ENCODE results near the gene DBH. TPM values are rescaled to one million over a fixed set of nuclear protein-coding genes. Genes with fewer than 3 reads are reported as not detected.

The DBH gene
- total RNA-seq, 1 donor from 2014 or later = not detected

DNA sequence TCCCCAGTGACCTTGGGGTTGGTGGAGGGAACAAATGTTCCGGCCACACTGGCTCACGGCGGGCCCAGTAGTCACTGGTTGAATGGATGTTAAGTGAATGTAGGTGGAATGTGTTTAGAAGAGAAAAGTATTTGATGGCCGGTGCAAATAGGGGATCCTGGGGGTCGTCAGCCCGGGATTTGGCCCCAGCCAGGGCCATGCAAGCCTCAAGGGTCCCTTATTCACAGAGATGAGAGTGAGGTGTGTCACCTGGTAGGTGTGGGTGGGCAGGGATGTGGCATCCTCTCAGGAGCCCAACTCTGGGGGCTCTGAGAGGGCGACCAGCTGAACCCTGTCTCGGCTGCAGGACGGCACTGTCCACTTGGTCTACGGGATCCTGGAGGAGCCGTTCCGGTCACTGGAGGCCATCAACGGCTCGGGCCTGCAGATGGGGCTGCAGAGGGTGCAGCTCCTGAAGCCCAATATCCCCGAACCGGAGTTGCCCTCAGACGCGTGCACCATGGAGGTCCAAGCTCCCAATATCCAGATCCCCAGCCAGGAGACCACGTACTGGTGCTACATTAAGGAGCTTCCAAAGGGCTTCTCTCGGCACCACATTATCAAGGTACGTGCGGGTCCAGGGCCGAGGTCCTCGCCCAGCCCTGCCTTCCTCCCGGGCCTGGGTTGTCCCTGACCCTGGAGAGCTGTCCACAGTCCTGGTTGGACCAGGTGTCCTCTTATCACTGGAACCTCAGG lies 5.9 kb downstream of the DBH start:
- Histone ChIP-seq H3K27ac (no peak overlapping the region), H3K4me3 (no peak overlapping the region), H3K9me3 (no peaks in the 10 kb centered on the region), H3K36me3 (no peaks in the 10 kb centered on the region), H3K4me1 (no peaks in the 10 kb centered on the region), H3K27me3 (no peaks in the 10 kb centered on the region)
- TF ChIP-seq, protein P1, sequence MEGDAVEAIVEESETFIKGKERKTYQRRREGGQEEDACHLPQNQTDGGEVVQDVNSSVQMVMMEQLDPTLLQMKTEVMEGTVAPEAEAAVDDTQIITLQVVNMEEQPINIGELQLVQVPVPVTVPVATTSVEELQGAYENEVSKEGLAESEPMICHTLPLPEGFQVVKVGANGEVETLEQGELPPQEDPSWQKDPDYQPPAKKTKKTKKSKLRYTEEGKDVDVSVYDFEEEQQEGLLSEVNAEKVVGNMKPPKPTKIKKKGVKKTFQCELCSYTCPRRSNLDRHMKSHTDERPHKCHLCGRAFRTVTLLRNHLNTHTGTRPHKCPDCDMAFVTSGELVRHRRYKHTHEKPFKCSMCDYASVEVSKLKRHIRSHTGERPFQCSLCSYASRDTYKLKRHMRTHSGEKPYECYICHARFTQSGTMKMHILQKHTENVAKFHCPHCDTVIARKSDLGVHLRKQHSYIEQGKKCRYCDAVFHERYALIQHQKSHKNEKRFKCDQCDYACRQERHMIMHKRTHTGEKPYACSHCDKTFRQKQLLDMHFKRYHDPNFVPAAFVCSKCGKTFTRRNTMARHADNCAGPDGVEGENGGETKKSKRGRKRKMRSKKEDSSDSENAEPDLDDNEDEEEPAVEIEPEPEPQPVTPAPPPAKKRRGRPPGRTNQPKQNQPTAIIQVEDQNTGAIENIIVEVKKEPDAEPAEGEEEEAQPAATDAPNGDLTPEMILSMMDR (IDR thresholded peaks at IDR 0.05) = no peak
- ATAC-seq (no peak), DNase-seq (no peak)
- intact Hi-C loops (cut with DNase I) = no loop called here

DNA sequence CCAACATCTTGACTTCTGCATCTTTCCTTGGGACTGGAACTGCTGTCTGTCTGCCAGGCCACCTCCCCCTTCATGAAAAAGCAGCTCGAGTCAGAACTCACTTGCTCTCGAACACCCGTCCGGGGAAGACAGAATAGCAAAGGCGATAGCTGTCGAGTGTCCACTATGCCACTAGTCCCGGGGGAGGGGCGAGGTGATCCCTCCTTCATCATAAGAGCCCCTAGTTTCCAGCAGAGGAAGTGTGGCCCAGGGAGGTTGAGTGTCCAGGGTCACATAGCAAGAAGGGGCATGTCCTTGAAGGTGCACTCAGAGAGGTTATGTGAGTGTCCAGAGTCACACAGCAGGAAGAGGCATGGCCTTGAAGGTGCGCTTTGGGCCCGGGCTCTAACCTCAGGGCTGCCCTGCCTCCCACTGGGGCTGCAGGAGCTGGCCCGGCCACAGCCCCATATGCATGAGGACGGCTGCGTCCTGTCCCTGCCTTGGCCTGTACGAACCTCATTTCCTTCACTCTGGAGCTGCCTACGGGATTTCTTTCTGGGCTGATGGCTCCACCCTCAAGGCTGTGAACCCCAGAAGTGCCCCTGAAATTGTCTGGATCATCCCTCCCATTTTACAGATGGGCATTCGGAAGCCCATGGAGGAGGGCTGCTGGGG lies 6.7 kb downstream of the DBH start:
- no peak for ATAC-seq
- intact Hi-C loops (cut with DNase I) = no loop called here
- no peak overlapping the region for H3K4me3 ChIP-seq
- no peak overlapping the region for H3K27ac ChIP-seq
- TF ChIP-seq, protein P1 (IDR thresholded peaks at IDR 0.05) = no peak
- no peaks in the 10 kb centered on the region for H3K27me3 ChIP-seq
- H3K9me3 ChIP-seq = no peaks in the 10 kb centered on the region
- H3K36me3 ChIP-seq = no peaks in the 10 kb centered on the region
- no peak for DNase-seq
- no peaks in the 10 kb centered on the region for H3K4me1 ChIP-seq

DNA sequence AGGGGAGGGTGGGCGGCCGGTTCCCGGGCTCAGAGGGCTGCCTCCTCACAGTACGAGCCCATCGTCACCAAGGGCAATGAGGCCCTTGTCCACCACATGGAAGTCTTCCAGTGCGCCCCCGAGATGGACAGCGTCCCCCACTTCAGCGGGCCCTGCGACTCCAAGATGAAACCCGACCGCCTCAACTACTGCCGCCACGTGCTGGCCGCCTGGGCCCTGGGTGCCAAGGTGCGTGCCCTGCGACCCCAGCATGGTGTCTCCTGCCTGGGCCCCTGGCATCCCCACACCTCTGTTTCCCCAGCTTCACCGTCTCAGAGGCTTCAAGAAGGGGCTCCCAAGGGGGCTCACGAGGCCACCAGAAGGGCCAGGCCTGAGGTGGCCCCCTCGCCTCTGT lies 7.2 kb downstream of the DBH start:
- TF ChIP-seq, protein P1 (IDR thresholded peaks at IDR 0.05) = no peak
- H3K36me3 ChIP-seq = no peaks in the 10 kb centered on the region
- no peak overlapping the region for H3K27ac ChIP-seq
- DNase-seq (no peak), ATAC-seq (no peak)
- H3K4me3 ChIP-seq = no peak overlapping the region
- H3K9me3 ChIP-seq = no peaks in the 10 kb centered on the region
- no peaks in the 10 kb centered on the region for H3K27me3 ChIP-seq
- intact Hi-C loops (cut with DNase I) = no loop called here
- no peaks in the 10 kb centered on the region for H3K4me1 ChIP-seq

DNA sequence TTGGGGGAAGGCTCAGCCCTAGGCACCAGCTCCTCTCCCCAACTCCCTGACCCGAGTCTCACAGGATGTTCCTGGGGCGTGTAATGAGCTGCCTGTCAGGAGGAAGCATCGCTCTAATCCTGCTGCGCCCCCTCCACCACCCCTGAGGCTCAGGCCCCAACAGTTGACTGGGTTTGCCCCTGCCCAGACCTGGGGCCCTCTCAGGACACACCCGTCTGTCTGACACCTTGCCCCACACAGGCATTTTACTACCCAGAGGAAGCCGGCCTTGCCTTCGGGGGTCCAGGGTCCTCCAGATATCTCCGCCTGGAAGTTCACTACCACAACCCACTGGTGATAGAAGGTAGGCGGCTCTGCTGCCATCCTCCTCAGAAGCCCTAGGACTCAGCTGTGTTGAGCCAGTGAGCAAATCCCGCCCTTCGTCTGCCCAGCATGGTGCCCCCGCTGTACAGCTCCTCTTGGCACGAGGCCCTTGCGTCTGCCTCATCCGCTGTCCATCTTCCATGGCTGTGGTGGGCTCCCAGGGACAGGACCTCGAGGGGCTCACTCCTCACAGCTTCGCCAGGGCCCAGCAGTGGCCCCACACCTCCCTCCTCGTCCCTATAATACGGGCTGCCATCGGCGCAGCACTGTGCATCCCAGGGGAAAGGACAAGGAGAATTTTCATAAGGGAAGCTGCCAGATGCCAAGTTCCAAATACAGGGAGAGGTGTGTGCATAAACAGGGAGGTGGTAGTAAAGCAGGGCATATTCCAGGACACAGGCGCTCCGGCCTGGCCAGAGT lies 8.0 kb downstream of the DBH start:
- Histone ChIP-seq H3K36me3 (no peaks in the 10 kb centered on the region), H3K9me3 (no peaks in the 10 kb centered on the region), H3K27ac (no peak overlapping the region), H3K4me1 (no peaks in the 10 kb centered on the region), H3K27me3 (peaks cover under 1% of the 10 kb centered on the region), H3K4me3 (no peak overlapping the region)
- DNase-seq (no peak), ATAC-seq (no peak)
- TF ChIP-seq, protein P1 (IDR thresholded peaks at IDR 0.05) = no peak
- intact Hi-C loops (cut with DNase I) = no loop called here

DNA sequence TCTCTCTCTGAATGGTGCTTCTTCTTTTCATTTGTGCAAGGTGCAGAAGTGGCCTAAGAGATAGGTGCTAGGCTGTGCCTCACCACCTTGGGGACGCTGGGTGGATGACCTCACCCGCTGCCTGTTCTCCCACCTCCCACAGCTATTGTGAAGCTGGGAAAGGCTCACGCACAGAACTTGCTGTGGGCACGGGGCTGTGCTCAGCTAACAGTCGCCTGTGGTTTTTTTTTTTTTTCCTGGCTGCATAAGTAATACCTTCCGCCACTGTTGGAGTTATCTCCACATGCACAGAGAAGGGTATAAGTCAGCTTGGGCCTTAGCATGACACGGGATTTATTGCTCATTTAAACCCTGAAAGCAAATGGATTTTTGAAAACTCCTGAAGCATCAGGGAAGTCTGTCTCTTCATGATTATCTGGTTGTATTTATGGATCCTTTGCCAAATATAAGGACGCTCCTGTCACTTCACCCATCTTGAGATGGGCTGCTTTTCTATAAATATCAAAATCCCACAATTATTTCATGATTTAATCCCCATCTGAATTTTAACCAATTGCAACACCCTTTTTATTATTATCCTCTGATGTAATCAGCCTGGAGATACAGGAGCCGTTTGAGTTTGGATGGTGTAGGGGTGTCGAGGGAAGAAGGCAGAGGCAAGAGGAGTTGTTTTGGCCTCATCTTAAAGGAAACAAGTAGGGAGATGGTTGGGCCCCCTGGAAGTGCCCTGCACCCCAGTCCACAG lies 9.0 kb downstream of the DBH start:
- no peak overlapping the region for H3K4me3 ChIP-seq
- intact Hi-C loops (cut with DNase I) = no loop called here
- no peak overlapping the region for H3K27ac ChIP-seq
- H3K27me3 ChIP-seq = peaks cover 9% of the 10 kb centered on the region
- TF ChIP-seq, protein P1 (IDR thresholded peaks at IDR 0.05) = no peak
- DNase-seq = no peak
- no peaks in the 10 kb centered on the region for H3K36me3 ChIP-seq
- no peaks in the 10 kb centered on the region for H3K4me1 ChIP-seq
- no peaks in the 10 kb centered on the region for H3K9me3 ChIP-seq
- ATAC-seq = no peak
